ENCODE results near the gene BHMT2.

The BHMT2 gene, protein sequence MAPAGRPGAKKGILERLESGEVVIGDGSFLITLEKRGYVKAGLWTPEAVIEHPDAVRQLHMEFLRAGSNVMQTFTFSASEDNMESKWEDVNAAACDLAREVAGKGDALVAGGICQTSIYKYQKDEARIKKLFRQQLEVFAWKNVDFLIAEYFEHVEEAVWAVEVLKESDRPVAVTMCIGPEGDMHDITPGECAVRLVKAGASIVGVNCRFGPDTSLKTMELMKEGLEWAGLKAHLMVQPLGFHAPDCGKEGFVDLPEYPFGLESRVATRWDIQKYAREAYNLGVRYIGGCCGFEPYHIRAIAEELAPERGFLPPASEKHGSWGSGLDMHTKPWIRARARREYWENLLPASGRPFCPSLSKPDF

DNA sequence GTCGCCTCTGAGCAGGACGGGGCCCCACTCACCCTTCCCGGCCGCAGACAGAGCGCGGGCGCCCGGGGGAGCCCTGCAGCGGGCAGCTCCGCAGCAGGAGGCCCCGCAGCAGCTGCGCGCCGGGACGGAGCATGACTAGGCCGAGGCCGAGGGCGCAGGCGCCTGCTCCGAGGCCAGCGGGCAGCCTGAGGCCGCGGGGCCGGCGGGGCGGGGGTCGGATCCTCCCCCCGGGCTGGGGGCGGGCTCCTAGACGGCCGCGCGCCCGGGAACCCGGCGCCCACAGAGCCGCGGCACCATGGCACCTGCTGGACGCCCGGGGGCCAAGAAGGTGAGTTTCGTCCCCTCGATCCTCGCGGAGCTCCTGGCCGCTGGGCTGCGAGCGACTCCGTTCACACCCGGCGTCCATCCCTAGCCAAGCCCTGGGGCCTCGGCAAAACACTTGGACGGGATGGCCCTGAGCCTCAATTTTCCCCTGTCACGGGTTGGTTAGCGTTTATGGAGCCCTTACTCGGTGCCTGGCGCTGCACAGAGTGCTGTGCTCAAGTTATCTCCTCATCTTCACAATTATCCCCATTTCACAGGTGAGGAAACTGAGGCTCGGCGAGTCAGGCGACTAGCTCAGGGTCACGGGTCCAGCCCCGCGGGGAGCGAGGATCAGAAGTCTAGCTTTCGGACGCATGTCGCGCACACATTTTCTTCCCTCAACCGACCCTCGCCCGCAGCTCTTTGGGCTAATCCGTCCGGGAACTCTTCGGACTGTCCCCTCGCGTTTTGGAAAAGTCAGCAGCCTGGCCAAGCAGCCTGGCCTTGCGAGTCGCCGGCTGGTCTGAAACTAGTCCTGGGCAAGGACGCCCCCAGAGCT lies at the start of gene BHMT2, which contains the start of gene DMGDH:
TSS of gene BHMT2 (plus strand) at position 280 of the 862 bp plus-strand sequence. CDS start at position 296, 16 bp downstream.
TSS of gene DMGDH (minus strand) at position 187 of the 862 bp plus-strand sequence. CDS start at position 133, 54 bp downstream.
- Histone ChIP-seq H3K27me3 (peaks cover 41% of the 10 kb centered on the region), H3K4me1 (ENCODE audit: control insufficient read depth in 1 of 2, insufficient read depth in 1 of 2, low read depth in 1 of 2, low read length in 1 of 2) (no peaks in the 10 kb centered on the region), H3K27ac (no peak within 1 kb of the TSS), H3K9me3 (no peaks in the 10 kb centered on the region), H3K4me3 (ENCODE audit: low read depth in 1 of 2, low read length in 1 of 2) (no peak within 1 kb of the TSS), H3K36me3 (no peaks in the 10 kb centered on the region)
- TF ChIP-seq, protein P1, sequence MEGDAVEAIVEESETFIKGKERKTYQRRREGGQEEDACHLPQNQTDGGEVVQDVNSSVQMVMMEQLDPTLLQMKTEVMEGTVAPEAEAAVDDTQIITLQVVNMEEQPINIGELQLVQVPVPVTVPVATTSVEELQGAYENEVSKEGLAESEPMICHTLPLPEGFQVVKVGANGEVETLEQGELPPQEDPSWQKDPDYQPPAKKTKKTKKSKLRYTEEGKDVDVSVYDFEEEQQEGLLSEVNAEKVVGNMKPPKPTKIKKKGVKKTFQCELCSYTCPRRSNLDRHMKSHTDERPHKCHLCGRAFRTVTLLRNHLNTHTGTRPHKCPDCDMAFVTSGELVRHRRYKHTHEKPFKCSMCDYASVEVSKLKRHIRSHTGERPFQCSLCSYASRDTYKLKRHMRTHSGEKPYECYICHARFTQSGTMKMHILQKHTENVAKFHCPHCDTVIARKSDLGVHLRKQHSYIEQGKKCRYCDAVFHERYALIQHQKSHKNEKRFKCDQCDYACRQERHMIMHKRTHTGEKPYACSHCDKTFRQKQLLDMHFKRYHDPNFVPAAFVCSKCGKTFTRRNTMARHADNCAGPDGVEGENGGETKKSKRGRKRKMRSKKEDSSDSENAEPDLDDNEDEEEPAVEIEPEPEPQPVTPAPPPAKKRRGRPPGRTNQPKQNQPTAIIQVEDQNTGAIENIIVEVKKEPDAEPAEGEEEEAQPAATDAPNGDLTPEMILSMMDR (IDR thresholded peaks at IDR 0.05), result no peak

DNA sequence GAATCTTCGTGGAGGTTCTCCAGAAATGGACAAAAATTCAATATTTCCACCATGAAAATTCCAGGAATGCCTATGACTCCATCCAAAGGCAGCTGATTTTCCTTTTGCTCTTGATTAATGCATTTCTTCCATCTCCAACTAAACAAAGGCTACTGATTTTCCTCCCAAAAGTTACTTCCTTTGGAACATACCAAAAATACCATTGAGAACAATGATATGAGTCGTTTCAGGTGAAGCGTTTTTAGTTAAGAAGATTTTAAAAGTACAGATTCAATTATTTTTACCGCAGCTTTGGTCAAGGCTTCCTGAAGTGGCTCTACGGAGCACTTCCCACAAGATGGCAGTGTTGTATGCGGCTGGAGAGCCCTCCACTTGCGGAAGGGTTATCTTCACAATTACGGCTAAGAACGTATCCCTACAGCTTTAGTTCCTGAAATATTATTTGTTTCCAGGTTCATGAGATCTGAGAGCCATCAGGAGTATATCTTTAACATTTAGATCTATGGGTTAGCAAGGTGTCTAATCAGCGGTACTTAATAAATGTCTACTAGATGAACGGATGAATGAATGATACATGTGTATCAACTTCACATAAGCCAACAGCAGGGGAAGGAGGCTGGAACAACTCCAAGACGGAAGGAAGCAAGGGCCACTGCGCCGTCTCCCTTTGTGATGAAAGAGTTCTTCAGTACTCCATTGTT lies 48.6 kb upstream of the BHMT2 start:
- no peak overlapping the region for H3K27ac ChIP-seq

DNA sequence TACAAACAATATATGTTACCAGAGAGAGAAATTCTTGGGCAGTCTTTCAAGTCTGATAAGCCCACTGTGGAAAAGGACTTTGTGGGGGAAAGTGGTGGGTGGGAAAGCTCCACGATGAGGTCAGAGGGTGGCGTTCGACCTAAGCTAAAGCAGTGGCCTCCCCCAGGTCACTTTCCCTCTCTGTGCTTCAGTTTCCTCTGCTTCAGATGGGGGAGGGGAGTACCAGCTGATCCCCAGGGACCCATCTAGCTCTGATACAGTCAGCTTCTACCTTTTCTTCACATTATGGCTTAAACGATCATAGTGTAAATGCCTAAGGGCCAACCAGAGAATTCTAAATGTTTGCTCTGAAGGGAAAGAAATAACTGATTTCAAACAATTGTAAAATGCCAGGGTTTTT lies 47.8 kb upstream of the BHMT2 start:
- TF ChIP-seq, protein P1 (IDR thresholded peaks at IDR 0.05), result no peak
- no peaks in the 10 kb centered on the region for H3K4me1 ChIP-seq (ENCODE audit: control insufficient read depth in 1 of 2, insufficient read depth in 1 of 2, low read depth in 1 of 2, low read length in 1 of 2)
- no peaks in the 10 kb centered on the region for H3K9me3 ChIP-seq

More for the DNA sequence above, 48.6 kb upstream of the BHMT2 start:
- Histone ChIP-seq H3K36me3 (no peaks in the 10 kb centered on the region), H3K27me3 (peaks cover 73% of the 10 kb centered on the region), H3K9me3 (no peaks in the 10 kb centered on the region), H3K4me3 (ENCODE audit: low read depth in 1 of 2, low read length in 1 of 2) (no peak overlapping the region), H3K4me1 (ENCODE audit: control insufficient read depth in 1 of 2, insufficient read depth in 1 of 2, low read depth in 1 of 2, low read length in 1 of 2) (no peaks in the 10 kb centered on the region)
- TF ChIP-seq, protein P1 (IDR thresholded peaks at IDR 0.05), result no peak

DNA sequence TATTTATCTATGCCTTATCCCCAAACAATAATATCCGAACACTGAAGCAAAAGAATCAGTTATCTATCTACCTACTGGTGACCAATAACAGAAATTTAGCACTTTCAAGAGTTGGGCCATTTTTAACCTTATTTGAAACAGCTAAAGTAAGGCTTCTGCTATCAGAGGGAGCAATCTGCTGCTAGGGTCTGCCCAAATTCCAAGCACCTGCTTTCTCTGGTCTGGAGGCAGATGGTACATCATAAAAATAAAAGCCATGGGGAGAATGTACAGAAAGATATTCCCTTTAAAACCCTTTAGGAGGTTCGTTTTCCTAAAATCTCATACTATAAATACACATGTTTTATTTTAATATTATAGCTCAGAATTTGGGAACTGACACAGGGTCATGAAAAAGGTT lies 46.8 kb upstream of the BHMT2 start:
- no peaks in the 10 kb centered on the region for H3K4me1 ChIP-seq (ENCODE audit: control insufficient read depth in 1 of 2, insufficient read depth in 1 of 2, low read depth in 1 of 2, low read length in 1 of 2)
- TF ChIP-seq, protein P1 (IDR thresholded peaks at IDR 0.05), result no peak
- peaks cover 66% of the 10 kb centered on the region for H3K27me3 ChIP-seq
- H3K36me3 ChIP-seq, result no peaks in the 10 kb centered on the region
- no peak overlapping the region for H3K27ac ChIP-seq
- no peak overlapping the region for H3K4me3 ChIP-seq (ENCODE audit: low read depth in 1 of 2, low read length in 1 of 2)
- H3K9me3 ChIP-seq, result no peaks in the 10 kb centered on the region

More for the DNA sequence above, 47.8 kb upstream of the BHMT2 start:
- Histone ChIP-seq H3K27me3 (peaks cover 74% of the 10 kb centered on the region), H3K4me3 (ENCODE audit: low read depth in 1 of 2, low read length in 1 of 2) (no peak overlapping the region), H3K36me3 (no peaks in the 10 kb centered on the region), H3K27ac (no peak overlapping the region)

DNA sequence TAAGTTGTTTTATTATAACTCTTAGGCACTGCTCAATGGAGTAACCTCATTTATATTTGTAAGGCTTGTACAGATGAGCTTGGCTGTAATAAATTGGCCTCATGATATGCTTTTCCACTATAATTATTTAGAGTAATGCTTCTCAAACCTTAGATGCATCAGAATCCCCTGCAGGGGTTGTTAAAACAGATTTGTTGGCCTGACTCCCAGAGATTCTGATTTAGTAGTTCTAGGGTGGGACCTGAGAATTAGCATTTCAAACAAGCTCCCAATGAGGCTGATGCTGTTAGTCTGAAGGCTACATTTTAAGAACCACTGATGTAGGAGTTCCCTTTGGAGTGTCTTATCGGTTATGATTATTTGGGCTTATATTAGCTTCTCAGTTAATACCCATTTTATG lies 46.2 kb upstream of the BHMT2 start:
- Histone ChIP-seq H3K36me3 (no peaks in the 10 kb centered on the region), H3K4me1 (ENCODE audit: control insufficient read depth in 1 of 2, insufficient read depth in 1 of 2, low read depth in 1 of 2, low read length in 1 of 2) (no peaks in the 10 kb centered on the region), H3K27me3 (peaks cover 60% of the 10 kb centered on the region), H3K4me3 (ENCODE audit: low read depth in 1 of 2, low read length in 1 of 2) (no peak overlapping the region), H3K27ac (no peak overlapping the region), H3K9me3 (no peaks in the 10 kb centered on the region)
- TF ChIP-seq, protein P1 (IDR thresholded peaks at IDR 0.05), result no peak

Measured in neutrophil (primary cell).